CD8-positive, alpha-beta memory T cell (primary cell): ENCODE results near the gene XPOT. TPM values are rescaled to one million over a fixed set of nuclear protein-coding genes. Genes with fewer than 3 reads are reported as not detected.
A peak's percentile ranks its signal among the peaks of the same experiment; 100 is the strongest.
"Not testable (repeated sequence)": the region's sequence is repeated elsewhere in the genome, so short reads cannot be mapped to it uniquely, and the experiment has no call there.

ENCODE experiments used
- CTCF ChIA-PET: fragments of 350-600 bp; sonication (Branson Sonifier 250); formaldehyde crosslinking; loops from one replicate; lab custom pipeline; 2021; ENCODE audit warnings: antibody characterized with exemption; lab: Charles Lee
- POLR2A ChIA-PET: fragments of 350-600 bp; sonication (Branson Sonifier 250); formaldehyde crosslinking; loops from one replicate; lab custom pipeline; 2021; ENCODE audit warnings: antibody characterized with exemption; lab: Charles Lee
- DNase-seq, 5 donors: peaks; one replicate each; pipeline versions ENCODE4 v3.0.0 to v3.0.0-alpha.2; 2020 to 2022; ENCODE audit warnings: mixed read lengths in 1 of 5
- H3K27ac ChIP-seq: one replicate; pipeline ENCODE4 v1.7.0; 2013; ENCODE audit warnings: low read depth, mild to moderate bottlenecking, low read length, moderate library complexity
- H3K27me3 ChIP-seq: 2 replicates; pipeline ENCODE4 v1.7.0; 2013; ENCODE audit warnings: low read length, mild to moderate bottlenecking; ENCODE audit not compliant: insufficient read depth, poor library complexity, severe bottlenecking
- H3K36me3 ChIP-seq: 2 replicates; pipeline ENCODE4 v1.7.0; 2013; ENCODE audit warnings: mild to moderate bottlenecking, low read length, moderate library complexity; ENCODE audit not compliant: insufficient read depth
- H3K4me1 ChIP-seq: 2 replicates; pipeline ENCODE4 v1.7.0; 2013; ENCODE audit warnings: mild to moderate bottlenecking, low read length, moderate library complexity; ENCODE audit not compliant: insufficient read depth
- H3K4me3 ChIP-seq: 2 replicates; pipeline ENCODE4 v1.7.0; 2013; ENCODE audit warnings: mild to moderate bottlenecking, low read length
- H3K9me3 ChIP-seq: 2 replicates; pipeline ENCODE4 v1.7.0; 2013; ENCODE audit warnings: mild to moderate bottlenecking, low read length
- H3K27ac Mint-ChIP-seq, 8 donors: one replicate each; pipeline ENCODE4 v1.8.0; 2020 to 2021; ENCODE audit warnings: mixed read lengths in 8 of 8, mild to moderate bottlenecking in 6 of 8, inconsistent platforms in 3 of 8, moderate library complexity in 3 of 8
- H3K27me3 Mint-ChIP-seq, 2 donors: one replicate each; pipeline ENCODE4 v1.8.0; 2020 to 2021; ENCODE audit warnings: mixed read lengths in 2 of 2, mild to moderate bottlenecking in 1 of 2, moderate library complexity in 1 of 2
- H3K36me3 Mint-ChIP-seq, 3 donors: one replicate each; pipeline ENCODE4 v1.8.0; 2020 to 2021; ENCODE audit warnings: mixed read lengths in 3 of 3, inconsistent platforms in 1 of 3, mild to moderate bottlenecking in 1 of 3
- H3K4me1 Mint-ChIP-seq, 3 donors: one replicate each; pipeline ENCODE4 v1.8.0; 2020 to 2021; ENCODE audit warnings: mixed read lengths in 3 of 3, inconsistent platforms in 1 of 3, mild to moderate bottlenecking in 1 of 3
- H3K4me3 Mint-ChIP-seq, 7 donors: one replicate each; pipeline ENCODE4 v1.8.0; 2020 to 2021; ENCODE audit warnings: mixed read lengths in 7 of 7, mild to moderate bottlenecking in 6 of 7, moderate library complexity in 4 of 7, inconsistent platforms in 2 of 7
- H3K9me3 Mint-ChIP-seq, 5 donors: one replicate each; pipeline ENCODE4 v1.8.0; 2020 to 2022; ENCODE audit warnings: mixed read lengths in 5 of 5, mild to moderate bottlenecking in 3 of 5, moderate library complexity in 2 of 5, inconsistent platforms in 1 of 5
- polyA plus RNA-seq: library from polyadenylated mRNA; unstranded; fragments of 300-500 nt; fragmentation: Illumina TruSeq; gene quantifications from one replicate; pipeline ENCODE4 v1.2.3, GENCODE V29; 2021
- total RNA-seq, 2 experiments: library from RNA; stranded (reverse); gene quantifications; one replicate each; pipeline ENCODE4 v1.2.3, GENCODE V29; 2021

XPOT gene
- total RNA-seq = 100 to 1,000 TPM; 136 to 140 TPM
- polyA plus RNA-seq = 44.7 TPM

DNA sequence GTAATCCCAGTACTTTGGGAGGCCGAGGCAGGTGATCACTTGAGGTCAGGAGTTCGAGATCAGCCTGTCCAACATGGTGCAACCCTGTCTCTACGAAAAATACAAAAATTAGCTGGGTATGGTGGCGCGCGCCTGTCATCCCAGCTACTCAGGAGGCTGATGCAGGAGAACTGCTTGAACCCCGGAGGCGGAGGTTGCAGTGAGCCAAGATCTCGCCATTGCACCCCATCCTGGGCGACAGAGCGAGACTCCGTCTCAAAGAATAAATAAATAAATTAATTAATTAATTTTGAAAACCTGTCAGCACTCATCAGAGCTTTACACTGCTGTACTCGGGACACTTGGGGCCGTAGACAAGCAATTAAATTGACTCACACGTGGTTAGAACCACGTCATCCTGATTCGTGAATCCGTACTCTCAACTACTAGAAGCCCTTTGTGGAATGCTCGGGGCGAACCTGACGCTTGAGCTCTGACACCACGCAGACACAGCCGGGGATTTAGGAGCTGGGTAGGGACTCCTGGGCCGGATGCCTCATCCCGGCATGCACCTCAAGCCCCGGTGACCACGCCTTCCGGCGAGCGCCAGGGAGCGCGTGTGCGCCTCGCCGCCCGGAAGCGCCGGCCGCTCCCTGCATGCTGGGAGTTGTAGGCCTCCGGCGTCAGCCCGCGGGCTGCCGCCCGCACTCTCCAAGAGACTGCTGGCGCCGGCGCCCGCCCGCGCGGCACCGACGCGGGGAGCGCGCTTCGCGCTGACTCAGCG is at the start of gene XPOT:
Gene XPOT, plus strand, starts transcription at position 686 of the 763 bp plus-strand sequence. CDS start 5,644 bp downstream, outside the sequence.
- Mint-ChIP-seq H3K27ac (peak within 1 kb of the TSS; percentile 85 to 98 (median 96)), H3K27me3 (no peaks in the 10 kb centered on the region), H3K4me3 (peak within 1 kb of the TSS; percentile 96 to 99 (median 97)), H3K4me1 (peaks cover 25 to 39% (median 38%) of the 10 kb centered on the region in 3 donors), H3K36me3 (peaks cover 0 to 9% (median 2%) of the 10 kb centered on the region in 3 donors), H3K9me3 (no peaks in the 10 kb centered on the region)
- Histone ChIP-seq H3K9me3 (no peaks in the 10 kb centered on the region), H3K4me1 (peaks cover 12% of the 10 kb centered on the region), H3K27me3 (no peaks in the 10 kb centered on the region), H3K36me3 (no peaks in the 10 kb centered on the region), H3K4me3 (peak within 1 kb of the TSS; percentile 63), H3K27ac (peak within 1 kb of the TSS; percentile 86)
- ChIA-PET POLR2A (interaction anchor here (1.2 to 1.6 kb wide), 2 partner anchors 182 to 765 kb away, joined by 4 read pairs; partner anchors contain the start of genes KICS2 and LEMD3), CTCF (interaction anchor here (1.0 to 1.5 kb wide), 2 partner anchors 13 to 46 kb away, joined by 4 to 6 read pairs; partner anchors contain the start of gene C12orf56)
- DNase-seq = peak; percentile 90 to 95 (median 91)

DNA sequence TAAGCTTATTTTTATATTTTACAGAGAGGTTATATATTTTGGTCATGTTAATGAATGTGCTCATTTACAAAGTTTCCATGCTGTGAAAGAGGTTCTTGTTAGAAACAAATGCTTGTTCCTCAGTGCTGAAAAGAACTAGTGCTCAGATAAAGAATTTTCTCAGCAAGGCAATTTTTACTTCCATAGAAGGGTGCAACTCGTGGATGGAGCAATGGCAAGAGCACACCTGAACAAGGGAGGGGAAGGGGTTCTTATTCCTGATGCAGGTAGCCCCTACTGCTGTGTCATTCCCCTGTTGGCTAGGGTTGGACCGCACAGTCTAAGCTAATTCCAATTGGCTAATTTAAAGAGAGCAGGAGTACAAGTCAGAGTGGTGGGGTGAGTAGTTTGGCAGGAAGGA is 48.0 kb upstream of the XPOT start:
- Mint-ChIP-seq H3K36me3 (peaks cover 0 to 16% (median 1%) of the 10 kb centered on the region in 3 donors), H3K27me3 (peaks cover 7 to 11% of the 10 kb centered on the region in 2 donors), H3K9me3 (peaks cover 6 to 16% (median 12%) of the 10 kb centered on the region in 5 donors)
- H3K27ac ChIP-seq, H3K9me3 ChIP-seq, H3K4me1 ChIP-seq, H3K4me1 Mint-ChIP-seq, POLR2A ChIA-PET, H3K36me3 ChIP-seq, H3K4me3 ChIP-seq, CTCF ChIA-PET, DNase-seq, H3K27ac Mint-ChIP-seq, H3K27me3 ChIP-seq, H3K4me3 Mint-ChIP-seq: not testable (repeated sequence)

DNA sequence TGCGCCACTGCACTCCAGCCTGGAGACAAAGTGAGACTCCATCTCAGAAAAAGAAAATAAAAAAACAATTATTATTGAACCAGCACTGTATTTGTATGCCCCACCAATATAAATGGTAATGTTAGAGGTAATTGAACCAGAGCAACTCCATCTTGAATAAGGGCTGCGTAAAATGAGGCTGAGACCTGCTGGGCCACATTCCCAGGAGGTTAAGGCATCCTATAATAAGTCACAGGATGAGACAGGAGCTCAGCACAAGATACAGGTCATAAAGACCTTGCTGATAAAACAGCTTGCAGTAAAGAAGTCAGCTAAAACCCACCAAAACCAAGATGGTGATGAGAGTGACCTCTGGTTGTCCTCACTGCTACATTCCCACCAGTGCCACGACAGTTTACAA is 43.0 kb upstream of the XPOT start:
- H3K27me3 Mint-ChIP-seq, H3K27me3 ChIP-seq, H3K27ac ChIP-seq, H3K9me3 Mint-ChIP-seq, H3K9me3 ChIP-seq, H3K36me3 Mint-ChIP-seq, H3K4me3 Mint-ChIP-seq, H3K4me1 ChIP-seq, H3K4me1 Mint-ChIP-seq, H3K4me3 ChIP-seq, CTCF ChIA-PET, POLR2A ChIA-PET, DNase-seq, H3K36me3 ChIP-seq, H3K27ac Mint-ChIP-seq: not testable (repeated sequence)

GRCh38 chr12:64362721-64363305 is 41.4 kb upstream of the XPOT start:
- H3K4me1 Mint-ChIP-seq = no peaks in the 10 kb centered on the region
- H3K27me3 Mint-ChIP-seq = no peaks in the 10 kb centered on the region
- H3K4me1 ChIP-seq = no peaks in the 10 kb centered on the region
- H3K27ac Mint-ChIP-seq = no peak overlapping the region
- H3K36me3 ChIP-seq = no peaks in the 10 kb centered on the region
- no peak for DNase-seq
- ChIA-PET CTCF (no interaction called here), POLR2A (no interaction called here)
- peaks cover 0 to 2% (median 0%) of the 10 kb centered on the region in 5 donors for H3K9me3 Mint-ChIP-seq
- H3K36me3 Mint-ChIP-seq = peaks cover 0 to 3% (median 0%) of the 10 kb centered on the region in 3 donors
- H3K27ac ChIP-seq = no peak overlapping the region
- H3K4me3 Mint-ChIP-seq = no peak overlapping the region
- H3K27me3 ChIP-seq = no peaks in the 10 kb centered on the region
- H3K9me3 ChIP-seq = no peaks in the 10 kb centered on the region
- H3K4me3 ChIP-seq = no peak overlapping the region

DNA sequence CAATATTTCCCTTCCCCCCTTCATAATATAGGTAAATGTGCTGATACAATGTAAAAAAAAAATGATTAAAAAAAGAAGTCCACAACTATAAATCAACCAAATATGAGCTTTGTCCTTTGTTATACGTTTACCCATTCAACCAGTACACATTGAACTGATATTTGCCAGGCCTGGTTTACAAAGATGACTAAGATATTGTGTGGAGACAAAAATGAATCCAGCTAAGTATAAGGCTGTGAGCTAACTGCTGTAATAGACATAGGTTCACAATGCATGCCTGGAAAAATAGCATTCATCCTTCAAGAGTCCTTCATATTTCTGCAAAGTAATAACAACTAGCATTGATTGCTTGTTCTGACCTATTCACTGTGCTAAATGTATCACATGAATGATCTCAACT is 20.5 kb upstream of the XPOT start:
- Histone ChIP-seq H3K36me3 (no peaks in the 10 kb centered on the region), H3K27me3 (no peaks in the 10 kb centered on the region), H3K4me1 (peaks cover 17% of the 10 kb centered on the region), H3K27ac (no peak overlapping the region), H3K4me3 (no peak overlapping the region), H3K9me3 (no peaks in the 10 kb centered on the region)
- DNase-seq = no peak
- Mint-ChIP-seq H3K27me3 (peaks cover 5% of the 10 kb centered on the region in 2 donors), H3K27ac (no peak overlapping the region), H3K36me3 (peaks cover 0 to 11% (median 4%) of the 10 kb centered on the region in 3 donors), H3K9me3 (peaks cover 7 to 14% (median 11%) of the 10 kb centered on the region in 5 donors), H3K4me3 (no peak overlapping the region), H3K4me1 (peaks cover 9 to 22% (median 18%) of the 10 kb centered on the region in 3 donors)
- POLR2A ChIA-PET = no interaction called here
- CTCF ChIA-PET = no interaction called here

DNA sequence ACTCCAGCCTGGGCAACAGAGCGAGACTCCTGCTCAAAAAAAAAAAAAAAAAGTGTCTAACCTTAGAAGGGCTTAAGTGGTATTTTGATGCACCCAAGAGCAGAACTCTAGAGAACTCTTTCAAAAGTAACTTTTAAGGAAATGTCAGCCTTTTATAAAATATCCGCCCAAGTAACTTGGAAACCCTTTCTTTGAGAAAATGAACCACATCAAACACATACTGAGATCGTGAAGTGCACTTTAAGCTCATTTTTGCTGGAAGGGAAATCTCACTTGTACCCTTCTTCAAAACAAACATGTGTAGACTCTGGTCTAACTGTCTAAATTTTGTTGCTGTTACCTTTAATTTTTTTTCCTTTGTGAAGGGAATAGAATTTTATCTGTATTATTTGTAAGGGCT is 19.2 kb upstream of the XPOT start:
- H3K4me3 ChIP-seq = no peak overlapping the region

GRCh38 chr12:64385468-64385867 is 18.7 kb upstream of the XPOT start:
- peaks cover 11 to 22% (median 20%) of the 10 kb centered on the region in 3 donors for H3K4me1 Mint-ChIP-seq
- peak overlapping the region in 6 of 8 donors; percentile 25 to 89 (median 72) for H3K27ac Mint-ChIP-seq
- H3K4me1 ChIP-seq = peaks cover 17% of the 10 kb centered on the region
- peaks cover 2 to 12% (median 7%) of the 10 kb centered on the region in 5 donors for H3K9me3 Mint-ChIP-seq
- no peaks in the 10 kb centered on the region for H3K27me3 ChIP-seq
- POLR2A ChIA-PET = no interaction called here
- H3K4me3 Mint-ChIP-seq = peak overlapping the region in 2 of 7 donors; percentile 3 to 29
- peaks cover 9 to 12% of the 10 kb centered on the region in 2 donors for H3K27me3 Mint-ChIP-seq
- CTCF ChIA-PET = no interaction called here
- H3K36me3 Mint-ChIP-seq = peaks cover 0 to 7% (median 2%) of the 10 kb centered on the region in 3 donors
- no peak overlapping the region for H3K27ac ChIP-seq
- H3K36me3 ChIP-seq = no peaks in the 10 kb centered on the region
- no peak overlapping the region for H3K4me3 ChIP-seq
- no peaks in the 10 kb centered on the region for H3K9me3 ChIP-seq
- no peak for DNase-seq

More for the DNA sequence above, 19.2 kb upstream of the XPOT start:
- Histone ChIP-seq H3K9me3 (no peaks in the 10 kb centered on the region), H3K27me3 (no peaks in the 10 kb centered on the region), H3K27ac (no peak overlapping the region), H3K36me3 (no peaks in the 10 kb centered on the region), H3K4me1 (peaks cover 17% of the 10 kb centered on the region)
- Mint-ChIP-seq H3K4me3 (peak overlapping the region in 5 of 7 donors; percentile 2 to 29 (median 16)), H3K36me3 (peaks cover 0 to 11% (median 4%) of the 10 kb centered on the region in 3 donors), H3K27me3 (peaks cover 9 to 12% of the 10 kb centered on the region in 2 donors), H3K4me1 (peaks cover 11 to 22% (median 20%) of the 10 kb centered on the region in 3 donors), H3K9me3 (peaks cover 7 to 14% (median 11%) of the 10 kb centered on the region in 5 donors), H3K27ac (peak overlapping the region in 6 of 8 donors; percentile 25 to 89 (median 72))
- ChIA-PET POLR2A (no interaction called here), CTCF (no interaction called here)
- peak in 1 of 5 donors; percentile 44 for DNase-seq
